Astrocyte of the spinal cord (primary cell): ENCODE measurements around the gene TCF7L2.
A peak's percentile ranks its signal among the peaks of the same experiment; 100 is the strongest.

Experiments
- DNase-seq: peaks from one replicate; pipeline ENCODE4 v3.0.0; 2011; ENCODE audit warnings: low read depth, low spot score
- H3K4me3 ChIP-seq: 2 replicates; pipeline ENCODE4 v1.5.1; 2011; ENCODE audit warnings: low read depth, mild to moderate bottlenecking, low read length, moderate library complexity
- CTCF ChIP-seq: IDR thresholded peaks from 2 replicates; pipeline ENCODE4 v1.5.1; 2012; ENCODE audit warnings: low read depth, mild to moderate bottlenecking, low read length, inconsistent platforms
- in situ Hi-C: cut with HindIII; loops from 2 replicates; pipeline ENCODE4 v1.10.0; 2017; ENCODE audit warnings: low sequenced_read_pairs

Gene TCF7L2

GRCh38 chr10:112980937-112981336, 30.9 kb downstream of the TCF7L2 start:
- in situ Hi-C loops: no loop called here
- no peak for TF ChIP-seq CTCF
- H3K4me3 ChIP-seq: no peak overlapping the region
- DNase-seq: no peak

GRCh38 chr10:112981553-112981952, 31.5 kb downstream of the TCF7L2 start:
- peak; percentile 48 for DNase-seq
- TF ChIP-seq CTCF: no peak
- in situ Hi-C loops: no loop called here

DNA sequence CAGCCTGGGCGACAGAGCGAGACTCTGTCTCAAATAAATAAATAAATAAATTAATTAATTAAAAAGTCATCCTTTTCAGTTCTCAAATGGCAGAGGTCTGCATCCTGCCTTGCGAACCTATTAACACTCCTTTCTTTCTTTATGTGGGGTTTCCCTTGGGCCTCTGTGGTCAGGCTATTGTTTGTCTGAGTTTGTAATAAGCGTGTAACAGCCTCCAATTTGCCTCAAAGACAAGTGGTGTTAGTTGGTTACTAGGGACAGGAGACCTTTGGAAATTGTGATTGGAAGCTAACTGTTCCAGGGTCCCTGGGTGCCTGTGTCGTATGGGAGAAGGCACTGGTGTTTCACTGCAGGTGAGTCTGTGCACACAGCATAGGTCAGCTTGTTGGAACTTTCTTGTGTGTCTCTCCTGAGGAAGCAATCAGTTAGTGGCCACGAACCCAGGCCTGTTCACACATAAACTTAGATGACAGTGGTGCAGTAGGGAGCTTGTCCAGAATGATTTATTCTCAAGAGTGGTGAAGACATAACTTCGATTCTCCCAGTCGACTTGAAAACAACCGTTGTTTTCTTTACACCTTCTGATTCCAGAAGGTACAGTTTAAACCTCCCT, 33.5 kb downstream of the TCF7L2 start:
- no peak for TF ChIP-seq CTCF
- DNase-seq: no peak
- in situ Hi-C loops: no loop called here
- no peak overlapping the region for H3K4me3 ChIP-seq

More at GRCh38 chr10:112981553-112981952, 31.5 kb downstream of the TCF7L2 start:
- H3K4me3 ChIP-seq: no peak overlapping the region

DNA sequence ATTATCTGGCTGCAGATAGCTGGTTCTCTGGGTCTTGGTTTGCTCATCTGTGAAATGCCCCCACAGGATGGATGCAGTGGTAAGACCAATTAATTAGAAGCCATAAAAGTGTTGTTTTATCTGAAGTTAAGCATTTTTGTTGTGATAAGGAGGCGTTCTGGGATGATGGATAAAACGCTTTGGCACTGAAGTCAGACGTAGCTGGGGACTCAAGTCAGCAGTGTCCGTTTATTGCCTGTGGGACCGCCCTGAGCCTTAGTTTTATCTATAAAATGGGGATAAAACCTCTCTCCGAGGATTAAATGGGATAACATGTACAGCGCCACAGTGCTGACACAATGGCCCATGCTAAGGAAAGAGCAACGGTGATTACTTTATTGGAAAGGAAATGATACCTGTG, 34.7 kb downstream of the TCF7L2 start:
- in situ Hi-C loops: no loop called here
- no peak for DNase-seq
- H3K4me3 ChIP-seq: no peak overlapping the region
- TF ChIP-seq CTCF: no peak

DNA sequence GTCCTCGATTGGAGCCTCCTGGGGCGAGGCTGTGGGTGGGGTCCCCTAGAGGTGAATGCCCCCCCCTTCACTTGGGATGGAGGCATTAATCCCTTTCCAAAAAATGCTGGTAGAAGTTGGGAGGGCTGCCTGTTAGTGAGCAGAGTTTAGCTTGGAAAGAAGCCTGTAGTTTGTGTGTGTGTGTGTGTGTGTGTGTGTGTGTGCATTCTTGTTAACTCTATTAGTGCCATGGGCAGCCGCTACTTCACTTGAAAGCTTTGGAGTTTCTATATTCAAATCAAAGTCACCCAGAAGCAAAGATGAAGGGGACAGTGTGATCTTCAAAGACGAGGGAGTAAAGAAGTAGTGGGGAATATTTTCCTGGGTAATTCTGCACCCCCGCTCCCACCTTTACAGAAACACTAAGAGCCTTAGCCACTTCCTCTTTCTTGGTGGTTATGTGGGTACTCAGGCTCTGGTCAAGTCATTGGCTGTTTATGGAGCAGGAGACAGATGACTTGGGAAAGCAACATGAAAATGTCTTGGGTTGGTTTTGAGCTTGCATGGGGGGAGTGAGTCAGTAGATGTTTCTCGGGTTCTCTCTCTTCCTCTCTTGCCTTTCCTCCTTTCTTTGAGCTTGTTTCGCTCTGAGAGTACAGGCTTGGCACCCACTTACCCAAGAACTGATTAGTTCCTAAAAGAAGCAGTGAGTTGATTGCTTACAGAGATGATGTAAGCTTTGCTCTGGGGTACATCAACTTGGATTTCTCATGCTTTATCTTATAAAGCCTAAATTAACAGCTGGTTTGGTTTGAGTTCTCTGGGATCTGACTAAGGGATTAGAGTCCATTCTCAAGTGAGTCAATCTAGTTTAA, 35.9 kb downstream of the TCF7L2 start:
- DNase-seq: peak; percentile 81
- in situ Hi-C loops: no loop called here
- no peak overlapping the region for H3K4me3 ChIP-seq

More for the DNA sequence above, 35.9 kb downstream of the TCF7L2 start:
- TF ChIP-seq CTCF: no peak
